Heart right ventricle (tissue), 16 donors: ENCODE data around the gene FBLN2. TPM values are rescaled to one million over a fixed set of nuclear protein-coding genes. Genes with fewer than 3 reads are reported as not detected.

Experiments
- ATAC-seq, 8 donors: fragments of 200-7000 bp; cut with Tn5 transposase; one replicate each; pipeline ENCODE4 v1.9.1; 2020; ENCODE audit warnings: mild to moderate bottlenecking in 8 of 8, moderate library complexity in 8 of 8, moderate number of reproducible peaks in 1 of 8
- DNase-seq, 2 donors: peaks; one replicate each; pipeline ENCODE4 v3.0.0-alpha.2; 2020
- H3K27ac ChIP-seq, 10 donors: fragments of 200-600 bp; sonication (generic) in 2 of 10; one replicate each; pipeline versions ENCODE4 v1.5.0 to v1.8.0; 2020 to 2022; ENCODE audit warnings: mild to moderate bottlenecking in 3 of 10
- H3K27me3 ChIP-seq, 7 donors: fragments of 200-600 bp; one replicate each; pipeline ENCODE4 v1.8.0; 2021 to 2022; ENCODE audit warnings: mild to moderate bottlenecking in 2 of 7
- H3K36me3 ChIP-seq, 9 donors: fragments of 200-600 bp; sonication (generic) in 1 of 9; one replicate each; pipeline versions ENCODE4 v1.5.0 to v1.8.0; 2020 to 2022; ENCODE audit warnings: mild to moderate bottlenecking in 2 of 9
- H3K4me1 ChIP-seq, 9 donors: fragments of 200-600 bp; sonication (generic) in 1 of 9; one replicate each; pipeline versions ENCODE4 v1.5.0 to v1.8.0; 2020 to 2022; ENCODE audit warnings: mild to moderate bottlenecking in 4 of 9
- H3K4me3 ChIP-seq, 10 donors: fragments of 200-600 bp; sonication (generic) in 2 of 10; one replicate each; pipeline versions ENCODE4 v1.5.0 to v1.8.0; 2020 to 2022; ENCODE audit warnings: mild to moderate bottlenecking in 7 of 10, moderate library complexity in 2 of 10
- H3K9me3 ChIP-seq, 11 donors: fragments of 200-600 bp in 10 of 11; sonication (generic) in 2 of 11; one replicate each; pipeline versions ENCODE4 v1.5.0 to v1.8.0; 2013 to 2022; ENCODE audit warnings: mild to moderate bottlenecking in 2 of 11, control low read depth in 1 of 11, moderate library complexity in 1 of 11
- WGBS, 2 donors: extraction: QIAGEN DNeasy Blood & Tissue Kit; methylation state at CpG; one replicate each; pipeline ENCODE4 v1.1.7; 2013; ENCODE audit warnings: inconsistent platforms in 1 of 2; 5-methylcytosine and 5-hydroxymethylcytosine counted together
- intact Hi-C, 10 donors: fragments of 100-400 bp; cut with DNase I; formaldehyde crosslinking; loops; one replicate each; pipeline versions ENCODE4 v1.11.1 to v1.14.2; 2022
- polyA plus RNA-seq, 2 donors: library from polyadenylated mRNA; stranded (reverse); fragments of 200-250 nt; gene quantifications; one replicate each; pipeline ENCODE4 v1.2.3, GENCODE V29; 2013
- total RNA-seq, 10 donors: library from RNA; stranded (reverse); fragmentation: NEBNext Ultra II Directional in 3 of 10; extraction: Animal tissue kit (Norgen Biotek cat#: 25700) in 3 of 10; gene quantifications; one replicate each; pipeline versions ENCODE4 v1.2.1 to v1.2.4, GENCODE V29; 2021 to 2023
- TF ChIP-seq, protein P1 (sequence below), 9 donors: fragments of 200-600 bp; sonication (generic) in 2 of 9; IDR thresholded peaks; one replicate each; pipeline versions ENCODE4 v1.5.0 to v1.8.0; 2021 to 2022; ENCODE audit warnings: antibody characterized with exemption in 9 of 9, mild to moderate bottlenecking in 5 of 9, moderate library complexity in 1 of 9
- donor health status: Arrhythmogenic right ventricular cardiomyopathy.
- donor health status: ischemic (EF 13 %, LVEDD 7.1; RV severe dilation, severe dysfunction).
- donor health status: healthy with polysubstance abuse.
- donor health status: DM: no; HTN: yes; CAD: no.
- donor health status: DM: no; HTN: no; CAD: no.
- donor health status: ischemic (EF 25% LVEDD 6.9; RV normal size, moderate dysfunction).
- donor health status: ischemic (EF 25% LVEDD 5.7; RV mildly dilated, moderate dysfunction).
- donor health status: healthy.
- donor health status: DM: yes; HTN: yes; CAD: no.
- donor health status: Ischemic cardiomyopathy.
- donor health status: ischemic (EF 35%, LVEDD 5.7; RV mildly dilated, moderate dysfunction).
- donor health status: nonischemic (EF 11% LVEDD 7.7; RV severe dilation, severe dysfunction).
- donor health status: DM: yes; HTN: yes; CAD: no.
- donor health status: PGD.
- donor health status: ischemic (EF 29% LVEDD 5.4; RV normal size, mild dysfunction).
- donor health status: nonischemic (EF 23%, LVEDD 6.1; RV moderate dilation, normal function).

Gene FBLN2
- total and polyA plus RNA-seq, 12 donors = 20.7 to 78.9 (median 47.0) TPM

DNA sequence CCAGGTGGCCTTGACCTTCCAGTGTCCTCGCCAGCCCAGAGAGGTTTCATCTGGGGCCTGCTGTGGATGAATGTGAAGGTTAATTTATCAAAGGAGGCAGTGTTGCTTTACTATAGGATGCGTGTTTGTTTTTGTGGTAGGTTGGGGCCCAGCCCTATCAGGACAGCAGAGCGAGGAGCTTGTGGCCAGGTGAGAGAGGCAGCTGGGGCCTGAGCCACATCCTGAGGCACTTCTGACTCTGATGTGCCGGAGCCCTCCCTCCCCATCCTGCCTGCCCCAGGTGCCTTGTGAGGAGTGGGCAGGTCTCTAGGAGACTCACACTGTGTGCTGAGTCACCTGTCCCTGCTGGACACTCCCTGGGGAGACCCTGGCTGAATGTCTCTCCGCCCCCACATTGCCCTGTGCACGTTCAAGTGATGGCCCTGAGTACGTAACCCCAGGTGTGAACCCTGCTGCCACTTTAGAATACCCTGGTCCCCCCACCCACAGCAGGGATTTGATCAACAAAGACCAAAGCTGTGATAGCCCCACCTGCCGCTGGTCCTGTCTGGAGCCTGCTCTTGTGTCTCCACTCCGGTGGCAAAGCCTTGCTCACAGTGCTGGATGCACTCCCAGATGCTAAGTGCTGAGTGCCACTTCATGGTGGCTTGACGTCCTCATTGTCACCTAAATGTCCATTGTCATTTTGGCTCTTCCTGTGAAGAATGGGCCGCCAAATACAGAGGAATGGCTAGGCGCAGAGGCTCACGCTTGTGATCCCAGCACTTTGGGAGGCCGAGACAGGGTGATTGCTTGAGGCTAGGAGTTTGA, 16.0 kb downstream of the FBLN2 start:
- intact Hi-C loops = loop anchor here in 1 of 10 donors (5.0 to 10.0 kb wide), 2 partner anchors 32 to 80 kb away; no protein-coding TSS in a partner anchor

DNA sequence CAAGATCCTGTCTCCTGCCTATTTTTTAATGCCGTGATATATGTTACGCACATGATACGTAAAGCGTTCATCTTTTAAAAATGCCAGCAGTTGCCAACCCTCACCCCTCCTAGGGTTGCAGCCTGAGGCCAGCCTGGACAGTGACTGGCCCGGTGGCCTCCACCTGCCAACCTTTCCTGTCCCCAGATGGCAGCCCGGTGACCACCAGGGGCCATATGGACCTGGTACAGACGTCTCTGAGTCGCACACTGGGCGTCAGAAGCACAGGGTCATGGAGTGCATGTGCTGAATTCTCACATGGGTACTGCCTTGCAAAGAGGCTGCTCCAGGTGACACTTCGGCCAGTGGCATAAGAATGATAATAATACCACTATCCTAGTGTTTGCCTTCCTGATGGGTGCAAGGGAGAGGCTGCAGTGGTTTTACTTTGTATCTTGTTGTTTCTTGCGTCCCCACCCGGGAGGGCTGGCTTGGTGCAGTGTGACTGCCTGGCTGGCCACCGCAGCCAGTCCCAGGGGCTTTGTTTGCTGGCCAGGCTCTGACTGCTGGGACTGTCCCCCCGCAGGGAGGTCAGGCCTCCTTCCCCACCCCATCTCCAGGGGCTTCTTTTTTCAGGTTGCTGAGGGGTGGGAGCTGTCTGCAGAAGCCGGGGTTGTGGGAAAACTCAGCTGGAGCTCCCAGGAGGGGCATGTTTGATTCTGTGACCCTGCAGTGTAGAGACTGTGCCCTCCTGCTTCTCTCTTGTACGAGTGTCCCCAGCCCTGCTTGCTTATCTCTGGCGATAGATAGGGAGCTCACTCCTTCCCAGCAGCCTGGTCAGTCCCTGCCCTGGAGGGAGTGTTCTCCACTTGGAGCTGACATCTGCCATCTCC, 16.9 kb downstream of the FBLN2 start:
- Histone ChIP-seq H3K27ac (no peak overlapping the region), H3K4me1 (peaks cover 15 to 75% (median 32%) of the 10 kb centered on the region in 9 donors), H3K4me3 (no peak overlapping the region), H3K36me3 (no peaks in the 10 kb centered on the region), H3K9me3 (no peaks in the 10 kb centered on the region), H3K27me3 (no peaks in the 10 kb centered on the region)
- 66 to 67% methylated on average over 17 of the region's 17 CpGs for WGBS, 2 donors
- intact Hi-C loops = loop anchor here in 1 of 10 donors (10.0 kb wide), 1 partner anchor 79 kb away; no protein-coding TSS in a partner anchor
- TF ChIP-seq, protein P1, sequence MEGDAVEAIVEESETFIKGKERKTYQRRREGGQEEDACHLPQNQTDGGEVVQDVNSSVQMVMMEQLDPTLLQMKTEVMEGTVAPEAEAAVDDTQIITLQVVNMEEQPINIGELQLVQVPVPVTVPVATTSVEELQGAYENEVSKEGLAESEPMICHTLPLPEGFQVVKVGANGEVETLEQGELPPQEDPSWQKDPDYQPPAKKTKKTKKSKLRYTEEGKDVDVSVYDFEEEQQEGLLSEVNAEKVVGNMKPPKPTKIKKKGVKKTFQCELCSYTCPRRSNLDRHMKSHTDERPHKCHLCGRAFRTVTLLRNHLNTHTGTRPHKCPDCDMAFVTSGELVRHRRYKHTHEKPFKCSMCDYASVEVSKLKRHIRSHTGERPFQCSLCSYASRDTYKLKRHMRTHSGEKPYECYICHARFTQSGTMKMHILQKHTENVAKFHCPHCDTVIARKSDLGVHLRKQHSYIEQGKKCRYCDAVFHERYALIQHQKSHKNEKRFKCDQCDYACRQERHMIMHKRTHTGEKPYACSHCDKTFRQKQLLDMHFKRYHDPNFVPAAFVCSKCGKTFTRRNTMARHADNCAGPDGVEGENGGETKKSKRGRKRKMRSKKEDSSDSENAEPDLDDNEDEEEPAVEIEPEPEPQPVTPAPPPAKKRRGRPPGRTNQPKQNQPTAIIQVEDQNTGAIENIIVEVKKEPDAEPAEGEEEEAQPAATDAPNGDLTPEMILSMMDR (IDR thresholded peaks at IDR 0.05) = no peak
- ATAC-seq (peak in 5 of 8 donors; percentile 11 to 78 (median 50)), DNase-seq (no peak)

More for the DNA sequence above, 16.0 kb downstream of the FBLN2 start:
- Histone ChIP-seq H3K9me3 (no peaks in the 10 kb centered on the region), H3K36me3 (no peaks in the 10 kb centered on the region), H3K4me3 (no peak overlapping the region), H3K27me3 (no peaks in the 10 kb centered on the region), H3K27ac (no peak overlapping the region), H3K4me1 (peaks cover 15 to 79% (median 32%) of the 10 kb centered on the region in 9 donors)
- TF ChIP-seq, protein P1 (IDR thresholded peaks at IDR 0.05) = peak in 2 of 9 donors; percentile 21 to 28
- ATAC-seq (peak; percentile 58 to 90 (median 71)), DNase-seq (peak in 1 of 2 donors; percentile 68)
- WGBS, 2 donors = 66 to 75% methylated on average over 14 of the region's 14 CpGs

DNA sequence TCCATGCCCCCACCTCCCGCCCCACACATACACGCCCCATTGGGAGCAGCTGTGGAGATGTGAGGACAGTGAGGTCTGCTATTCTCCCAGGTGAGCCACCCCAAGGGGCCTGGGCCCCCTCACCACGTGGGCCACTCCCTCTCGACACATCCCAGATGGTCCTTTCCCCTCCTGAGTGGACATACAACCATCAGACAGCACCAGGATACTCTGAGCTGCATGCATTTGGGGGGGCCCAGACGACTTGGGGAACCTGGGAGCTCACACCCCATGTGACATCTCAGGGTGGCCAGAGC, 17.5 kb downstream of the FBLN2 start:
- intact Hi-C loops = loop anchor here in 1 of 10 donors (10.0 kb wide), 1 partner anchor 78 kb away; no protein-coding TSS in a partner anchor
- 62 to 63% methylated on average over 5 of the region's 5 CpGs for WGBS, 2 donors

More for the DNA sequence above, 17.5 kb downstream of the FBLN2 start:
- Histone ChIP-seq H3K36me3 (peaks cover 0 to 6% (median 0%) of the 10 kb centered on the region in 9 donors), H3K27ac (no peak overlapping the region), H3K27me3 (no peaks in the 10 kb centered on the region), H3K9me3 (no peaks in the 10 kb centered on the region), H3K4me3 (no peak overlapping the region), H3K4me1 (peaks cover 15 to 73% (median 32%) of the 10 kb centered on the region in 9 donors)
- no peak for DNase-seq
- ATAC-seq = no peak
- TF ChIP-seq, protein P1 (IDR thresholded peaks at IDR 0.05) = no peak
